Vagina (tissue), 2 donors: ENCODE measurements around the gene KIF5A. TPM values are rescaled to one million over a fixed set of nuclear protein-coding genes. Genes with fewer than 3 reads are reported as not detected.
"Not testable (repeated sequence)": the region's sequence is repeated elsewhere in the genome, so short reads cannot be mapped to it uniquely, and the experiment has no call there.

Source experiments
- DNase-seq, 2 donors: peaks; one replicate each; pipeline ENCODE4 v3.0.0-alpha.2; 2017; ENCODE audit errors: extremely low spot score in 2 of 2
- H3K27ac ChIP-seq: fragments of 200-600 bp; sonication (generic); one replicate; pipeline ENCODE4 v1.5.1; 2019
- H3K27me3 ChIP-seq: fragments of 200-600 bp; sonication (generic); one replicate; pipeline ENCODE4 v1.5.1; 2019
- H3K36me3 ChIP-seq, 2 donors: fragments of 200-600 bp; sonication (generic); one replicate each; pipeline ENCODE4 v1.5.1; 2017 to 2019
- H3K4me1 ChIP-seq: fragments of 200-600 bp; sonication (generic); one replicate; pipeline ENCODE4 v1.5.1; 2019
- H3K4me3 ChIP-seq, 2 donors: fragments of 200-600 bp; sonication (generic); 1 replicate in 1 of 2; 2 replicates in 1 of 2; pipeline ENCODE4 v1.5.1; 2016 to 2019
- H3K9me3 ChIP-seq: fragments of 200-600 bp; sonication (generic); one replicate; pipeline ENCODE4 v1.5.1; 2019
- POLR2A ChIP-seq, 2 donors: fragments of 450-650 bp; IDR thresholded peaks; one replicate each; pipeline ENCODE4 v1.6.1; 2017; ENCODE audit warnings: antibody characterized with exemption in 2 of 2, mild to moderate bottlenecking in 2 of 2, moderate library complexity in 2 of 2
- POLR2AphosphoS5 ChIP-seq, 2 donors: sonication (generic); formaldehyde crosslinking; IDR thresholded peaks; one replicate each; pipeline ENCODE4 v1.9.0; 2017; ENCODE audit warnings: antibody characterized with exemption in 2 of 2, mild to moderate bottlenecking in 2 of 2, low read depth in 1 of 2; ENCODE audit not compliant: insufficient read depth in 1 of 2
- intact Hi-C: fragments of 100-400 bp; cut with DNase I; formaldehyde crosslinking; loops from one replicate; pipeline ENCODE4 v1.15.1; 2023
- total RNA-seq: library from RNA; depleted of rRNA; stranded (reverse); fragments of >200 nt; gene quantifications from one replicate; pipeline ENCODE4 v1.2.3, GENCODE V29; 2016
- TF ChIP-seq, protein P1 (sequence below), 3 experiments: fragments of 450-650 bp in 2 of 3; fragments of 200-600 bp in 1 of 3; sonication (generic) in 1 of 3; IDR thresholded peaks; one replicate each; pipeline ENCODE4 v1.5.1; 2017 to 2019; ENCODE audit warnings: antibody characterized with exemption in 3 of 3, mild to moderate bottlenecking in 2 of 3, moderate library complexity in 2 of 3

The KIF5A gene
- 4.4 TPM for total RNA-seq

DNA sequence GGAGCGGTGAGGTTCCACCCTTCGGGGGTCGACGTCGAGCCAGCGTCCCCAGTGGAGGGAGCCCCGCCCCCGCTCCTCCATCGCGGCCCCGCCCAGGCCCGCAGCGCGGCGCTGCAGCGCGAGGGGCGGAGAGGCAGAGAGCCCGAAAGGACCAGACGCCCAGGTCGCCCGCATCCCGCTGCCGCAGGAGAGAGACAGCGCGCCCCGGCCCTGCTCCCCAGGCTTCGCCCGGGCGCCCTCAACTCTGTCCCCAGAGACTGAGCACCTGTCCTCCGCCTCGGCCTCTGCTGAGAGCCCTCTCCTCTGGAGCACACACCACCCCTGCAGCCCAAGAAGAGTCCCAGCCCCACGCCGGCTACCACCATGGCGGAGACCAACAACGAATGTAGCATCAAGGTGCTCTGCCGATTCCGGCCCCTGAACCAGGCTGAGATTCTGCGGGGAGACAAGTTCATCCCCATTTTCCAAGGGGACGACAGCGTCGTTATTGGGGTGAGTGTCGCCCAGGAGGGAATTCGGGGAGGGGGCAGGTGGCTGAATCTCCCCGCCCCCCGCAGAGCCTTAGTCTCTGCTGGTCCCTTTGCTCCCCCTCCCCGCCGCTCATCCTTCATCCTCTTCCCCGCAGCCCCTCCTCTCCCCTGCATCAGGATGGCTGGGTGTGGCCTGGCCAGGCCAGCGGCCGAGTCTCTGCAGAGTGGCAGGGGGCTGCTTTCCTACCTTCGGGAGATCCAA, at the start of gene KIF5A:
TSS of gene KIF5A (plus strand) at position 136 of the 732 bp plus-strand sequence. CDS start at position 364, 228 bp downstream.
- Histone ChIP-seq H3K27me3 (no peaks in the 10 kb centered on the region), H3K4me1 (peaks cover 27% of the 10 kb centered on the region), H3K9me3 (no peaks in the 10 kb centered on the region), H3K36me3 (no peaks in the 10 kb centered on the region), H3K27ac (no peak within 1 kb of the TSS), H3K4me3 (peak within 1 kb of the TSS; percentile 43 to 47)
- DNase-seq = no peak
- intact Hi-C loops = no loop called here
- no peak for TF ChIP-seq POLR2A (IDR thresholded peaks at IDR 0.05)
- TF ChIP-seq, protein P1, sequence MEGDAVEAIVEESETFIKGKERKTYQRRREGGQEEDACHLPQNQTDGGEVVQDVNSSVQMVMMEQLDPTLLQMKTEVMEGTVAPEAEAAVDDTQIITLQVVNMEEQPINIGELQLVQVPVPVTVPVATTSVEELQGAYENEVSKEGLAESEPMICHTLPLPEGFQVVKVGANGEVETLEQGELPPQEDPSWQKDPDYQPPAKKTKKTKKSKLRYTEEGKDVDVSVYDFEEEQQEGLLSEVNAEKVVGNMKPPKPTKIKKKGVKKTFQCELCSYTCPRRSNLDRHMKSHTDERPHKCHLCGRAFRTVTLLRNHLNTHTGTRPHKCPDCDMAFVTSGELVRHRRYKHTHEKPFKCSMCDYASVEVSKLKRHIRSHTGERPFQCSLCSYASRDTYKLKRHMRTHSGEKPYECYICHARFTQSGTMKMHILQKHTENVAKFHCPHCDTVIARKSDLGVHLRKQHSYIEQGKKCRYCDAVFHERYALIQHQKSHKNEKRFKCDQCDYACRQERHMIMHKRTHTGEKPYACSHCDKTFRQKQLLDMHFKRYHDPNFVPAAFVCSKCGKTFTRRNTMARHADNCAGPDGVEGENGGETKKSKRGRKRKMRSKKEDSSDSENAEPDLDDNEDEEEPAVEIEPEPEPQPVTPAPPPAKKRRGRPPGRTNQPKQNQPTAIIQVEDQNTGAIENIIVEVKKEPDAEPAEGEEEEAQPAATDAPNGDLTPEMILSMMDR (IDR thresholded peaks at IDR 0.05) = no peak
- peak in 1 of 2 donors; percentile 22 for TF ChIP-seq POLR2AphosphoS5 (IDR thresholded peaks at IDR 0.05; ENCODE audit: insufficient read depth in 1 of 2, low read depth in 1 of 2)

DNA sequence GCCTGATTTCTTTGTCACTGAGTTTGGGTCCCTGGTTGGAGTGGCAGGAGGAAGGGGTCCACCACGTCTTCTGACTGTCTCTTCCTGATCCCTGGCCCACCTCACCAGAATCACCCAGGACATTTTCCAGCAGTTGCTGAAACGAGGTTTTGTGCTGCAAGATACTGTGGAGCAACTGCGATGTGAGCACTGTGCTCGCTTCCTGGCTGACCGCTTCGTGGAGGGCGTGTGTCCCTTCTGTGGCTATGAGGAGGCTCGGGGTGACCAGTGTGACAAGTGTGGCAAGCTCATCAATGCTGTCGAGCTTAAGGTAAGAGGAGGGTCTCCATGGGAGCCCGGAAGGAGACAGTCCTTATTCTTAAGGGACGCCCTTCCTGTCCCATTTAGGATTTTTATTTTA, 49.6 kb upstream of the KIF5A start:
- no peaks in the 10 kb centered on the region for H3K4me1 ChIP-seq
- intact Hi-C loops = no loop called here
- no peak overlapping the region for H3K4me3 ChIP-seq
- peaks cover 0 to 81% of the 10 kb centered on the region in 2 donors for H3K36me3 ChIP-seq
- H3K27me3 ChIP-seq = no peaks in the 10 kb centered on the region
- TF ChIP-seq, protein P1 (IDR thresholded peaks at IDR 0.05) = no peak
- no peak for TF ChIP-seq POLR2AphosphoS5 (IDR thresholded peaks at IDR 0.05; ENCODE audit: insufficient read depth in 1 of 2, low read depth in 1 of 2)
- TF ChIP-seq POLR2A (IDR thresholded peaks at IDR 0.05) = no peak
- no peaks in the 10 kb centered on the region for H3K9me3 ChIP-seq
- no peak for DNase-seq
- no peak overlapping the region for H3K27ac ChIP-seq

DNA sequence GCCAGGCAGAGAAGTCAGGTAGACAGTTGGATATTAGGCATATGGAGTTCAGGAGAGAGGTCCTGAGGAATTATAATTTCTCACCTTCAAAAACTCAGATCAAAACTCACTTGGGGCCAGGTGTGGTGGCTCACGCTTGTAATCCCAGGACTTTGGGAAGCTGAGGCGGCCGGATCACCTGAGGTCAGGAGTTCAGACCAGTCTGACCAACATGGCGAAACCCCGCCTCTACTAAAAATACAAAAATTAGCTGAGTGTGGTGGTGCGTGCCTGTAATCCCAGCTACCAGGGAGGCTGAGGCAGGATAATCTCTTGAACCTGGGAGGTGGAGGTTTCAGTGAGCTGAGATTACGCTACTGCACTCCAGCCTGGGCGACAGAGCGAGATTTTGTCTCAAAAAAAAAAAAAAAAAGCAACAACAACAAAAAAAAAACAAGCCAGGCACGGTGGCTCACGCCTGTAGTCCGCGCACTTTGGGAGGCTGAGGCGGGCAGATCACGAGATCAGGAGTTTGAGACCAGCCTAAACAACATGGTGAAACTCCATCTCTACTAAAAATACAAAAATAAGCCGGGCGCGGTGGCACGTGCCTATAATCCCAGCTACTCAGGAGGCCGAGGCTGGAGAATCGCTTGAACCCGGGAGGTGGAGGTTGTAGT, 47.4 kb upstream of the KIF5A start:
- H3K36me3 ChIP-seq = peaks cover 0 to 77% of the 10 kb centered on the region in 2 donors
- intact Hi-C loops, H3K9me3 ChIP-seq, H3K4me3 ChIP-seq, H3K27me3 ChIP-seq, H3K4me1 ChIP-seq, DNase-seq, H3K27ac ChIP-seq: not testable (repeated sequence)

DNA sequence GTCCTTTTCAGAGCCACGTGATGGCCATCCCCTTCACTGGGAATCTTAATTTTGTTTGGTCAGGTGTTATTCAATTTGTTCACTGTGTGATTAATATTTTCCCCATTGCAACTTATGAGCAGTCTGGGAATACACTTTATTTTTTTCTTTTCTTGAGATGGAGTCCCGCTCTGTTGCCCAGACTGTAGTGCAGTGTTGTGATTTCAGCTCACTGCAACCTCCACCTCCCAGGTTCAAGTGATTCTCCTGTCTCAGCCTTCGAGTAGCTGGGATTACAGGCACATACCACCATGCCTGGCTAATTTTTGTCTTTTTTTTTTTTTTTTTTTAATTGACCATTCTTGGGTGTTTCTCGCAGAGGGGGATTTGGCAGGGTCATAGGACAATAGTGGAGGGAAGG, 43.3 kb upstream of the KIF5A start:
- H3K4me1 ChIP-seq, H3K9me3 ChIP-seq, DNase-seq, H3K4me3 ChIP-seq, H3K27me3 ChIP-seq, intact Hi-C loops, H3K27ac ChIP-seq: not testable (repeated sequence)
- H3K36me3 ChIP-seq = peaks cover 0 to 63% of the 10 kb centered on the region in 2 donors

DNA sequence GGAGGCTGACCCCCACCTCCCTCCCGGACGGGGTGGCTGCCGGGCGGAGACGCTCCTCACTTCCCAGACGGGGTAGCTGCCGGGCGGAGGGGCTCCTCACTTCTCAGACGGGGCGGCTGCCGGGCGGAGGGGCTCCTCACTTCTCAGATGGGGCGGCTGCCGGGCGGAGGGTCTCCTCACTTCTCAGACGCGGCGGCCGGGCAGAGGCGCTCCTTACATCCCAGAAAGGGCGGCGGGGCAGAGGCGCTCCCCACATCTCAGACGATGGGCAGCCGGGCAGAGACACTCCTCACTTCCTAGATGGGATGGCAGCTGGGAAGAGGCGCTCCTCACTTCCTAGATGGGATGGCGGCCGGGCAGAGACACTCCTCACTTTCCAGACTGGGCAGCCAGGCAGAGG, 42.0 kb upstream of the KIF5A start:
- DNase-seq, H3K4me1 ChIP-seq, H3K27ac ChIP-seq, H3K9me3 ChIP-seq, H3K27me3 ChIP-seq, intact Hi-C loops, H3K4me3 ChIP-seq: not testable (repeated sequence)
- peaks cover 0 to 66% of the 10 kb centered on the region in 2 donors for H3K36me3 ChIP-seq

DNA sequence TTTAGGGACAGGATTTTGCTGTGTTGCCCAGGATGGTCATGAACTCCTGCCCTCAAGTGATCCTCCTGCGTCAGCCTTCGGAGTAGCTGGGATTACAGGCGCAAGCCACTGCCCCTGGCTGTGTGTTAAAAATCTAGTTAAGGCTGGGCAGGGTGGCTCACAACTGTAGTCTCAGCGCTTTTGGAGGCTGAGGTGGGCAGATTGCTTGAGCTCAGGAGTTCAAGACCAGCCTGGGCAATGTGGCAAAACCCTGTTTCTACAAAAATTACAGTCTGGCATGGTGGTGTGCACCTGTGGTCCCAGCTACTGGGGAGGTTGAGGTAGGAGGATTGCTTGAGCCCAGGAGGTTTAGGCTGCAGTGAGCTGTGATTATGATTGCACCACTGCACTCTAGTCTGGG, 38.7 kb upstream of the KIF5A start:
- intact Hi-C loops = no loop called here
- Histone ChIP-seq H3K4me3 (no peak overlapping the region), H3K36me3 (peaks cover 0 to 67% of the 10 kb centered on the region in 2 donors), H3K9me3 (no peaks in the 10 kb centered on the region), H3K27ac (no peak overlapping the region), H3K27me3 (no peaks in the 10 kb centered on the region), H3K4me1 (no peaks in the 10 kb centered on the region)
- no peak for TF ChIP-seq POLR2A (IDR thresholded peaks at IDR 0.05)
- no peak for DNase-seq

DNA sequence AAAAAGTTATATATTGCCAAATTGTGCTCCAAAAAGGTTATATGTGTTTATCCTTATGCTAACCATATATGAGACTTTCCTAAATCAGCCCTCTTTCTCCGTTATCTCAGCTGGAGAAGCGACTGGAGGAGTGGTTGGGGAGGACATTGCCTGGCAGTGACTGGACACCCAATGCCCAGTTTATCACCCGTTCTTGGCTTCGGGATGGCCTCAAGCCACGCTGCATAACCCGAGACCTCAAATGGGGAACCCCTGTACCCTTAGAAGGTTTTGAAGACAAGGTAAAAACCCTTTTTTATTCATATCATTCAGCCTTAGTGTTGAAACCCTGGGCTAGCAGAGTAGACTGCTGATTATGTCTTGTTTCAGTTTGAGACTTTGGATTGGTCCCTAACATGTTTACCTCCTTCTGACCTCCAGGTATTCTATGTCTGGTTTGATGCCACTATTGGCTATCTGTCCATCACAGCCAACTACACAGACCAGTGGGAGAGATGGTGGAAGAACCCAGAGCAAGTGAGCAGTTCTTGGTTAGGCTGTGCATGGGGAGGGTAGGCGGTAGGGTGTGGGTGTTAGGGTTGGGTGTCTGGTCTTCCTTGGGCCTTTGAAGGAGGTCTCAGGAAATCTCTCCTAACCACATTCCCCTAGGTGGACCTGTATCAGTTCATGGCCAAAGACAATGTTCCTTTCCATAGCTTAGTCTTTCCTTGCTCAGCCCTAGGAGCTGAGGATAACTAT, 38.1 kb upstream of the KIF5A start:
- Histone ChIP-seq H3K36me3 (peaks cover 0 to 70% of the 10 kb centered on the region in 2 donors), H3K27ac (no peak overlapping the region)
- DNase-seq = no peak

More for the DNA sequence above, 38.1 kb upstream of the KIF5A start:
- TF ChIP-seq POLR2A (IDR thresholded peaks at IDR 0.05) (no peak), POLR2AphosphoS5 (IDR thresholded peaks at IDR 0.05; ENCODE audit: insufficient read depth in 1 of 2, low read depth in 1 of 2) (no peak)
- TF ChIP-seq, protein P1 (IDR thresholded peaks at IDR 0.05) = no peak
- Histone ChIP-seq H3K27me3 (no peaks in the 10 kb centered on the region), H3K9me3 (no peaks in the 10 kb centered on the region), H3K4me3 (no peak overlapping the region), H3K4me1 (peaks cover under 1% of the 10 kb centered on the region)
- intact Hi-C loops = no loop called here
